HG02610 (cell line): Measurements from ENCODE around the gene EGFLAM.
A peak's percentile ranks its signal among the peaks of the same experiment; 100 is the strongest.

Experiments
- ATAC-seq: cut with Tn5 transposase; IDR thresholded peaks from one replicate; pipeline ENCODE4 v1.9.1; 2021; ENCODE audit warnings: mild to moderate bottlenecking, moderate library complexity; ENCODE audit not compliant: unreplicated experiment

The EGFLAM gene

DNA sequence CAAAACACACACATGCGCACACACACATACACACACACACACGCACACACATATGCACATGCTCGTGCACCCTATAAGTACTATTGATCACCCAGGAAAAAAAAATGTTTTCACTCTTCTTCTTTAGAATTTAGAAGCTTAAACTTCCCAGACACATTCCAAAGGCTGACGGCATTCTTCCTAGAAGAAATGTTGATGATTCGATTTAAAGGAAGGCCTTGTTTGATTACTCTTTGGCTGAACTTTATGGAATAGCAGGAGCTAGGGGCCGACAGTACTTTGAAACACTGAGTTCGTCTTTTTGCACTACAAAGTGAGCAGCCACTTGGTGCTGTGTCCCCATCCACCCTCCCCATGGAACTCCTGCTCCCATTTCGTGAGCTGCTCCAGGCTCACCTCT is 113.2 kb downstream of the EGFLAM start:
- ATAC-seq: no peak

DNA sequence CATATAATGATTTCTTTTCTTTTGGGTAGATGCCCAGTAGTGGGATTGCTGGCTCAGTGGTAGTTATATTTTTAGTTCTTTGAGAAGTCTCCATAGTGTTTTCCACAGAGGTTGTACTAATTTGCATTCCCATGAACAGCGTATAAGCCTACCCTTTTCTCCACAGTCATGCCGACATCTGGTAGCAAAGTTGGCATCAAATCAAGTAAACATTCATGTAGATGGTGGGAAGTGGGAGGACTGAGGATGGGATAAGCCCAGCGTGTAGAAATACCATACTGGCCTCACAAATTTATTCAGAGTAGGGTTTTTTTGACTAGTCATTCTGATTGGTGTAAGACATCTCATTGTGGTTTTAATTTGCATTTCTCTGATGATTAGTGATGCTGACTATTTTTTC is 115.4 kb downstream of the EGFLAM start:
- no peak for ATAC-seq

DNA sequence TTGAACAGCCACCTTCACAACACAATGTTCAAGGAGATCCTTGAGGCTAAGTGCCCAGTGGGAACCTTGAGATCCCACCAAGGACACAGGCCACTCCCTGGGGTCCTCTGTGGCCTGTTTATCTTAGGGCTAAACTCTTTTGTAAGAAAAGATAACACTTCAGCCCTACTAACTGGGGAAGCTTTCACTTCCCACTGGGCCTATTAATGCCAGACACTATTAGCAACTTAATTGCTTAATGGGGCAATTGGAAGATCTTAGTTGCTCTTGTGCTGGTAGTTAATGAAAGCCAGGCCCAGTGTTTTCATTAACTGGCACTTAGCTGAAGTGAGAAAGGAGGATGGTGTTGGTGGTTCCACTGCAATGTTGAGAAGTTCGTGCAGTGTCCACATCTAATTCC is 117.1 kb downstream of the EGFLAM start:
- no peak for ATAC-seq

DNA sequence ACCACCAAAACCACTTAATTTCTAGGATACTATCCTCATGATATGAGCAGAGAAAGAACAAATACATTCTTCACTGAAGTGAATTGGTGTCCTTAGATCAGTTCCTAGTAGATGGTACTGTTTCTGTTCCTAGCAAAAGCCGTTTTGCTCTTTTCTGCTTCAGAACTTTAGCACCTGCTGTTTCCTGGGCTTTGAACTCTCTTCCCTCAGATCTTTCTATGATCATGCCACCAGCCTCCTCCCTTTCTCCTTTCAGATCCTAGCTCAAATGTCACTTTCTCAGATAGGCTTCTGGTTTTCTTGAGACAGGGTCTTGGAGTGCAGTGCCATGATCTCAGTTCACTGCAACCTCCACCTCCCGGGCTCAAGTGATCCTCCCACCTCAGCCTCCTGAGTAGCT is 118.0 kb downstream of the EGFLAM start:
- ATAC-seq: no peak

DNA sequence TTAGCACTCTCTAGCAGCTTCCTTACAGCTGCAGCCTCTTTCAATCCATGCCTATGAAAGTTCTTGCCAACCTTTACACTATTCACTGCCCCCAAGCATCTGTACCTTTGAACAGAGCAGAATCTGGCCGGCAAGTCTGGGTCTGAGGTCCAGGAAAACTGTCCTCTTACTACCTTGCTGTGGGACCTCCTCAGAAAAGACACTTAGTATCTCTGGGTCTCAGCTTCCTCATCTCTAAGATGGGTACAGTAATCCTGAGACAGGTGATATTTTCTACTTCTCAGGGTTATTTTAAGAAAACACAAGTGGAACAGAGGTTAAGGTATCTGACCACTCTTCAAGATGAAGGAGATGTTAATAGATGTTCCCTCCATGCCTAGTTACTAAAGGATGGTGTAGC is 120.2 kb downstream of the EGFLAM start:
- ATAC-seq: no peak

DNA sequence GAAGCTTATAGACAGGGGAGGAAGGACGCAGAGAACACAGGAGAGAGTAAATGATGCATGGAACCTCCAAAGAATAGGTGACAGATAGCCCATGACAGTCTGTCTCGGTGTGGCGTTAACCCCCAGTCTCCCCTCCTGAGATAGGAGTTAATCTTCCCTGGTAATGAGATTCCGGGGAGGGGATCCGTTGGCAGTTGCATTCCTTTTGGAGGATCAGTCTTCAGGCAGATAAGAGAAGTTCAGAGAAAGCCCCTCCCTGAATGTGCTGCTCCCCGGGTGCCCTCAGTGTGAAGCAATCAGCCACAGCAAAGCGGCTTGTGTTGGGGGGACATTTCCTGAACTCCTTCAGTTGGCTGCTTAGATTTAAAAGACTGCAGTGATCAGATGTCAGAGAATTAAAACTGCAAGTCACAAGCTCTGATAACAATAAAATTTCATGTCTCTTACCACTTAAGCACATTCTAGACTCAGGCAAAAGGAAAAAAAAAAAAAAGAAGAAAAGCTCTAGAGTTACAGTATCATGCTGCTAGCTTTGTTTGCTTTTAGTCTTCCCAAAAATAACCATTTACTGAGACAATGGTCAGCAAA is 121.1 kb downstream of the EGFLAM start:
- ATAC-seq: no peak

DNA sequence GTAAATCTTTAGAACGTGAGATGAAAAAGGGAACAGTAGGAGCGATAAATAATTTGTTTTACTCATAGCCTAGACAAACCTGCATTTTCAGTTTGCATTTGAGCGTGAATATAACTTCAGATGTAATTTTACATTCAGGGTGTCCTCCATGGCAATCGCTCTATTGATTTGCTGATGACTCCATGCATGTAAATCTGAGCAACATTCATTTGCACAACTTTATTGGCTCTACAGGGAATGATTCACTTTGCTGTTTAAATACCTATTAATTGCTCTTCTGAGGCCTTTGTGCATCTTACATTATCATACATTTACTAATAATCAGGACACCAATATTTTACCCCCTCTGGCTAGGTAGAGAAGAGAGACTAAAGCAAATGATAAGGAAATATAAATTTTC is 122.2 kb downstream of the EGFLAM start:
- ATAC-seq: no peak

DNA sequence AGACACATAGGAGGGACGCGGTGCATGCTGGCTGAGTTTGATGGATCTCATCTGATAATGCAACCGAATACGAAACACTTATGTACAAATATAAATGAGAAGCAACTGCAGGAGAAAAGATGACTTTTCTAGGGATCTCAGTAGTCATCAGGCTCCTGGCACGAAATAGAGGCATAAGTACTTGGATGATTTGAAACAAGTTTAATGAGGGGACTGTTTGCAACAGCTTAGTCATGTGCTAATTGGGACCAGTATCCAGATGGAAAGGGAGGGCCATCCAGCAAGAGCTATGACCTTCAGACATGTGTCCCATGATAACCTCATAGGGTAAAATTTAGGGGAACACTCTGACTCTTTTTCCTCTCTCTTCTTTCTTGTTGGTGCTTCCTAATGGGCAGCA is 123.0 kb downstream of the EGFLAM start:
- ATAC-seq: no peak

DNA sequence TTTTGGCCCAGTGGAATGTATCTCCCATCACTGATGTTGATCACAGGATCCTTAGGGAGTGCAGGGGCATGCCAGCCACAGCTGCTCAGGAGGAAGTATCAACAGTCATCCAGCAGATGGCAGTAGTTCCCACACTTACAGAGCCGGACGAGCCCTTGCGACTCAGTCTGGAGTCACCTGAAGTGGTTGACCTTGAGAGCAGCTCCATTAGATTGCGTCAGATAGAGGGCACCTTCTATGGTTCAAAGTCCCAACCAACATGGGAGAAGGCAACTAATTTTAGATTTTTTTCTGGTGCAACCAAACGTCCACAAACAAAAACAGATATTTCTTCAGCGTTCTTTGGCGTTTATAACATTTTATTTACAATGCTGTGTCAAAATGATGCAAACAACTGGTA is 124.5 kb downstream of the EGFLAM start:
- peak; percentile 95 for ATAC-seq

DNA sequence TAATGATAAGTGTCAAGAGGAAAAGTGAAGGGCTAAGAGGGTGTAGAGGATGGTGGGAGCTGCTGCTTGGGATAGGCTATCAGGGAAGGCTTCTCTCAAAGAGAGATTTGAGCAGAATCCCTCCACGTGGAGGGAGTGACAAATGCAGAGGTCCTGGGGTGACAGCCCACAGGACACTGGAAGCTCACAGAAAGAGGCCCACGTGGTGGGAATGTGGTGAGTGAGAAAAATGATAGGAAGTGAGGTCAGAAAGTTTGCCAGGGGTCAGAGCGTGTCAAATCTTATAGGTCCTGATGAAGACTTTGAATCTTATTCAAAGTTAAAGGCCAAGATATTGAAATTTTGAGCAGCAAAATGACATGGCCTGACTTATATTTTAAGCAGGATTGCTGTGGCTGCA is 125.3 kb downstream of the EGFLAM start:
- no peak for ATAC-seq

DNA sequence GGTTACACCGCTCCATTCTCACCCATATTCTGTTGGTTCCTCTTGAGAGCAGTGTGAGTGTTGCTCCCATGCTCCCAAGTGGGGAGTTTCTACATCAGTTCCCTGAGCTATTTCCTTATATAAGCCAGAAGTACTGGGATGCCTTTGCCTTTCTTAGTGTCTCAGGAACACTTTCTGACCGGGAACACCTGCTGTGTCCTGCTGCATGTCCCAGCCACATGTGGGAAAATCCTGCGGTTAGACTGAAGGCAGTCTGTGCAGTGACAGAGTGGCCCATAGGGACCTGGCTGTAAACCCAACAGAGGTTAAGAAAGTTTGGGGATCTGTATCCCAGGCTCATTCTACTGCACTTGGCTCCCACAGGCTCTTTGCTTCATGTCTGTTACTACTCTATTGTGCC is 126.0 kb downstream of the EGFLAM start:
- no peak for ATAC-seq

DNA sequence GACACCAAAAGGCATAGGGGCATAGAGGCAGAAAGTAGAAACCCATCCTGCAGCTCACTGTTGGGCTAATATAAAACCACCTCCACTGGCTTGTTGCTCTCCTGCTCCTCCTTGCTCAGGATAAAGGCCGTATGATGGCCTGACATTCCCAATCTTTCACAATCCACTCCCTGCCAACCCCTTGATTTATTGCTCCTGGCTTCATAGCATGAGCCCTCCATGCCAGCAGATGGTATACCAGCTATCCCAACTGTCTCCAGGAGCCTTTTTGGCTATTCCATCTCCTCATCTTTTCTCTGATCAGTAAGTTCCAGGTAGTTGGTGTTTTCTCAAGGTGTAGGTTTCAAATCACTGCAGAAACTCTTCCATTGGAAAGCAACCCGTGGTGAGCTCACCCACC is 128.8 kb downstream of the EGFLAM start:
- no peak for ATAC-seq

DNA sequence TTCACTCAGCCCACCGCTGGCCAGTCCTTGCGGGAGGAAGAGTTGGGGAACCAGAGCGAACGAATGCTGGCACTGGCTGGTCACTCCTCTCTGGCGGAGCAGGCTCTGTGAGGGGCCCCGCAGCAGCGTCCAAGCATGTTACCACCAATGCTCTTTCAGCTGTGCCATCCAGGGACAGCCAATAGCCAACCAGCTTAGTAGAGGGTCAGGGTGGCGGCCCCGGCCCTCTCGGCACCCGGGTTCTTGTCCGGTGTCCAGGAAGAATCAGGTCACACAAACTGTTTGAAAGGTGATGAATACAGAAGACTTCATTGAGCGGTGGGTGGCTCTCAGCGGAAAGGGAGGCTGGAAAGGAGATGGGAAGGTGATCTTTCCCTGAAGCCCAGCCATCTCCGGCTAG is 135.3 kb downstream of the EGFLAM start:
- no peak for ATAC-seq

DNA sequence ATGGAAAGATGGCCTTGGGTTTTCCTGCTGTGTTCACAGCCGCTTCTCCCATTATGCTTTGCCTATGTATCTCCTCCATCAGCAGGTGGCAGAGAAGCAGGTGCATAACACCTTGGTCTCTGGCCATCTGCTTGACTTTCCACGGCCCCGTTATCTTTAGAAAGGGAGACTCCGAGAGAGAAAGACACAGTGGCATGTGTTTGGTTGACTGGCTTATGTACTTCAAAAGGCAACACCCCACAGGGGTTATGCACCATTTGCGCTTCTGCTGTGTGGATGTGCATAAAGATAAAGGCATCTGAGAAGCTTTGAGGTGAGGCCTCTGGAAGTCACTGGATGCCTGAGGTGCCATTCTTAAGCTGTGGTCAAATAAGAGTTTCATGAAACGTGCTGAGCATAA is 138.4 kb downstream of the EGFLAM start:
- ATAC-seq: no peak

DNA sequence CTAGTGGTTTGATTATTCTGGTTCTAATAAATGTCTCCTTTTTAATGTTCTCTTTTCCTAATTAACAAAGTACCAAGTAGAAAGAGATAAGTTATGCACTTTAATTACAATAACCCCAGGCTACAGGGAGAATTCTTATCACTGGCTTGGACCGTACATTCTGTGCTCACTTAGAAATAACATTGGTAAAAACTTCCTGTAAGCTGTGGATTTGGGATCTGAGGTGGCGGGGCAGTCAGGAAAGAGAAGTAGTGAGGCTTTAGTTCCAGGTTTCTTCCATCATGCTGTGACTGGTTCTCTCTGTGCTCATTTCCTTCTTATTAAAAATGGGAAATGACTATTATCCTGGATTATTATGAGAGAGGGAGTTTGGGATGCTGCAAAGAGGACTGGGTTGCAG is 142.0 kb downstream of the EGFLAM start:
- no peak for ATAC-seq

DNA sequence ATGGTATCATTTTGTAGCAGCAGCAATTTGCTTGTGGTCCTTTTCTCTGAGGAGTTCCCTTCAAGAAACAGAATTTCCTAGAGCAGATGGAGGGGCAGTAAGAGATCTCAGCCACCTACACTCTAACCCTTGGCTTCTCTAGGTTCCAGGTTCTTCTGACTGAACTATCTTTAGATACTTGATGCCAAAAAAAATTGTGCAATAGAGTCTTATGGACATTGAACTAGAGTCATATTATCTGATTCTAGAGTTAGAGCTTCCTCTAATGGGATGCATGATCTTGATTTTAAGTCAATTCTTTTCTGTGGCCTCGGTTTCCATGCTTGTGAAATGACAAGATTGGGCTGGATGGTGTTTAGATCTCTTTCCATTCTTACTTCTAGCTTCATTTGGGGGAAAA is 142.8 kb downstream of the EGFLAM start:
- no peak for ATAC-seq

DNA sequence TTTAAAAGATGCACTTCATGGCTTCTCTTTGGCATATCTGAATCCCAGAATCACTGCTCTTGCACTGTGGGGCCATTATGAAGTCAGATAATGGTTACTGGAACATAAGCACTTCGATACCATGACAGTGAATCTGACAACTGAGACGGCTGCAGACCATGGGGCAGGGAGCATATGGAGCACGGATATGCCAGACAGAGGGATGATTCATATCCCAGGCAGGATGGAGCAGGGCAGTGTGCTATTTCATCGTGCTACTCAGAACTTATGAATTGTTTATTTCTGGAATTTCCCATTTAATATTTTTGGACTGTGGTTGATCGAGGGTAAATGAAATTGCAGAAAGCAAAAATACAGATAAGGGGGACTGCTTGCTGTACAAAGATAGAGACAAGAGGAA is 145.0 kb downstream of the EGFLAM start:
- ATAC-seq: no peak

DNA sequence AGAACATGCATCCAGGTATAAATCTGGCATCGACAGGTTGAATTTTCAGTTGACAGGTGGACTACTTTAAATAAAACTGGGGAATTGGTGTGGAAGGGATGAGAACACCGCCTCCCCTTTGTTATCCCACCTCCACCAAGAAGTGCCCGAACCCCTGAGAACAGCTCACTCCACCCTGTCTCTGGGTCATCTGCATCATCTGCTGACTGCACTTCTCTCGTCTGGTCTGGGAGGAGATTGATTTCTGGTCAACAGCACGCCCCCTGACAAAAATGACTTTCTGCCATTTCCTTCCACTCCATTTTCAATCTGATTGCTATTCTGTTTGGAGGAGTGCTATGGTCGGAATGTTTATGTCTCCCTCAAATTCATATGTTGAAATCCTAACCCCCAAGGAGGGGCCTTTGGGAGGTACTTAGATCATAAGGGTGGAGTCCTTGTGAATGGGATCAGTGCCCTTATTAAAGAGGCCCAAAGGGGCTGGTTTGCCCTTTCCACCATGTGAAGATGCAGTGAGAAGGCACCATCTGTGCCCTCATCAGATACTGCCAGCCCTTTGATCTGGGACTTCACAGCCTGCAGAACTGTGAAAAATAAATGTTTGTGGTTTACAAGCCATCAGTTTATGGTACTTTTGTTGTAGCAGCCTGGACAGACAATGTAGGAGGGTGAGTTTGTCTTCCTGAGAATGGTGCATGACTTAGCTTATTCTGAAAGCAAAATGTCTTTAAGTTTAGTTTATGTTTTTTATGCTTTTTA is 145.7 kb downstream of the EGFLAM start:
- no peak for ATAC-seq

DNA sequence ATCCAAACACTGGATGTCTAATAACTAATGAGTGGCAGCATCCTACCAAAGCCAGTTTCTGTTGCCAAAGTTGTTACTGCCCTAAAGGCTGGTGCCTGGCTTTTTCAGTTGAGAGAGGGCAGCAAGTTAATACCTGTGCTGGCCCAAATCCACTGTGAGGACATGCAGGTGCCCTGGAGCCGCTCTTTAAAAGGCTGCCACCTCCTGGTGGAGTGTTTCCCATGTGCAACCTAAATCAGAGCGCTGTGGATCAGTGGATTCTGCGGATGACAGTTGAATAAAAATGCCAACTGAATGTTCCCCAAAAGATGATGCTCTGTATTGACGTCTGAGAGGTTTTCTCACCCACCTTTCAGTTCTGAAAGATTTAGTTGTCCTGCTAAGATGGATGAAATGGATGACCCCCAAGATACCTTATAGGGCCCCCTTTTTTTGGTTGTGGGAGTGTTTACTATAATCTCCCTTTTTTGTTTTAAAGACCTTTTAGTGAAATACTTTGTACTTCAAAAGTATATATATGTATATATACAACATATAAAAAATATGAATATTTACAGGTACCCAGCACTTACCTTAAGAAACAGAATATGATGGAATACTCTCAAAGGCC is 146.4 kb downstream of the EGFLAM start:
- ATAC-seq: no peak

DNA sequence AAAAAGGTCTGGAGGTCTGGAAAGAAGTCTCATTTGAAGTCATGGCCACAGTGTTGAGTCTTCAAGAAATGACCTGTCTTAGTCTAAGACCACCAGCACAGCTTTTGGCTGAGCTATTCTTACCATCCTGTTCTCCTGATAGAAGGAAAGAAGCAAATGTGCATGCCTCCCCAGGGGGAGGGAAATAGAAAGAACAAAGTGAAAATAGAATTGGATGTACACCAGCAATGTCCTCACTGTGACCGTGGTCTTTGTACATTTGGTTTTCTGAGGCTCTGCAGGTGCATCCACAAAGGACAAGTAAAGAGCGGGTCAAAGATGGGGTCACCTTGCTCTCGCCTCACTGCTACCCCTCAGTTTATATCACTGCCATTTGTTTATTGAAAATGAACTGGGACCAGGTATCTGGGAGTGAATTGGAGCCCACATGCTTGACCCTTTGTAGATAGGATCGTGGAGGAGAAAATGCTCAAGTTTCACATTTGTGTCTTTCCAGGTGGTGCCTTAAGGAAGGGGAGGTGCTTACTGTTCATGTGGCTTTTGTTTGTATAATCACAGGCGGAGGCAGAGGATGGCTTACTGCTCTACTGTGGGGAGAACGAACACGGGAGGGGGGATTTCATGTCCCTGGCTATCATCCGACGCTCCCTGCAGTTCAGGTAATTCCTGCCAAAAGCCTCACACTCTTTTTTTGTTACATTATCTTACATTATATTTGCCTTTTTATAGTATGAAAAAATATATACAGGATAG is 150.3 kb downstream of the EGFLAM start:
- ATAC-seq: no peak

DNA sequence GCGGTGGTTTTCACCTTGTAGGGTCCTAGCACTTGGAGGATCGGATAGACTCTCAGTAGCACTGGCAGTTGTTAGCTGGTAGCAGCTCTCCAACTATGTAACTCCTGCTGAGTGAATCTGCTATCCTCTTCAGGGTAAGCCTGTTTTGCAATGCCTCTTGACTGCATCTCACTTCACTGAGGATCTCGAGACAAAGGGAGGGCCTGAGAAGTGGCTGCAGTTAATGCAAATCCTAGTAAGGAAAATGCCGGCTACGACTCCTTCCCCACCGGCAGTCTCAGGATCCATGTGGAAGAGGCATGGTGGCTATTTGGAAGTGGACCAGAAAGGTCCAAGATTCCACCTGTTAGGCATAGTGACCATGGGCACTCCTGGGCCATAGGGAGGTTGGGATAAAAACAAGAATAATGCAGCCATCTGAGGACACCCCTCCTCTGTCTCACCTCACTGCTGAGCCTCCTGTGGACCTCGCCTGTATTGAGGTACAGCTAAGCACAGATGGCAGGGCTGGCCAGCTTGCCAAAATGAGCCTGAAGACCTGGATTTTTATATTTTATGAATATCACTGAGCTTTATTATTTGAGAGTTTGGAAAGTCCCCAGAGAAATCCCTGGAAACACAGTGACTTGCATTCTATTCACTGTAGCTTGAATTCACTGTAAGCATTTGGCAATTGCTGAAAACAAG is 152.1 kb downstream of the EGFLAM start:
- no peak for ATAC-seq
